HG03565 (cell line): ENCODE data around the gene CYP1A2.
A peak's percentile ranks its signal among the peaks of the same experiment; 100 is the strongest.
"Not testable (repeated sequence)": the region's sequence is repeated elsewhere in the genome, so short reads cannot be mapped to it uniquely, and the experiment has no call there.

Experiments
- ATAC-seq: cut with Tn5 transposase; IDR thresholded peaks from one replicate; pipeline ENCODE4 v1.9.1; 2021; ENCODE audit warnings: mild to moderate bottlenecking, moderate library complexity; ENCODE audit not compliant: unreplicated experiment

The CYP1A2 gene

GRCh38 chr15:74775894-74776293, 27.2 kb downstream of the CYP1A2 start:
- ATAC-seq: no peak

GRCh38 chr15:74776821-74777768, 28.4 kb downstream of the CYP1A2 start:
- ATAC-seq: no peak

- ATAC-seq: no peak
Observed at GRCh38 chr15:74777769-74778598, 29.3 kb downstream of the CYP1A2 start.

GRCh38 chr15:74778599-74778970, 29.9 kb downstream of the CYP1A2 start:
- no peak for ATAC-seq

GRCh38 chr15:74779162-74779648, 30.6 kb downstream of the CYP1A2 start:
- no peak for ATAC-seq

- ATAC-seq: no peak
Observed at GRCh38 chr15:74780523-74781430, 32.1 kb downstream of the CYP1A2 start.

GRCh38 chr15:74781431-74782258, 33.0 kb downstream of the CYP1A2 start, which contains the start of gene CSK:
CSK (plus strand) TSS chr15:74782080; CDS start chr15:74798298, 16,218 bp downstream.
- peak; percentile 37 for ATAC-seq

- peak; percentile 7 for ATAC-seq
Observed at GRCh38 chr15:74782259-74783071, 33.8 kb downstream of the CYP1A2 start.

- ATAC-seq: no peak
Observed at GRCh38 chr15:74783072-74783807, 34.6 kb downstream of the CYP1A2 start.

- no peak for ATAC-seq
Observed at GRCh38 chr15:74783808-74784175, 35.1 kb downstream of the CYP1A2 start.

- ATAC-seq: no peak
Observed at GRCh38 chr15:74784426-74785193, 36.0 kb downstream of the CYP1A2 start.

- ATAC-seq: no peak
Observed at GRCh38 chr15:74785194-74786032, 36.8 kb downstream of the CYP1A2 start.

GRCh38 chr15:74786081-74786480, 37.4 kb downstream of the CYP1A2 start:
- ATAC-seq: not testable (repeated sequence)

GRCh38 chr15:74786551-74787165, 38.0 kb downstream of the CYP1A2 start:
- ATAC-seq: no peak

GRCh38 chr15:74787251-74788041, 38.8 kb downstream of the CYP1A2 start:
- ATAC-seq: peak; percentile 36
